HG03159 (cell line): Measurements from ENCODE around the gene AIFM3.

Source experiments
- ATAC-seq: cut with Tn5 transposase; IDR thresholded peaks from one replicate; pipeline ENCODE4 v1.9.1; 2021; ENCODE audit warnings: mild to moderate bottlenecking, moderate library complexity; ENCODE audit not compliant: unreplicated experiment

Gene AIFM3

GRCh38 chr22:20973634-20974286 lies 6.7 kb downstream of the AIFM3 start:
- ATAC-seq = no peak

- ATAC-seq = no peak
Measured at GRCh38 chr22:20974336-20974955, 7.4 kb downstream of the AIFM3 start.

- ATAC-seq = no peak
Measured at GRCh38 chr22:20975541-20976290, 8.7 kb downstream of the AIFM3 start.

GRCh38 chr22:20976291-20976877 lies 9.3 kb downstream of the AIFM3 start:
- no peak for ATAC-seq

- no peak for ATAC-seq
Measured at GRCh38 chr22:20977019-20977418, 10.0 kb downstream of the AIFM3 start.

- ATAC-seq = no peak
Measured at GRCh38 chr22:20977516-20978170, 10.6 kb downstream of the AIFM3 start.

- ATAC-seq = no peak
Measured at GRCh38 chr22:20978419-20978818, 11.4 kb downstream of the AIFM3 start.

GRCh38 chr22:20979243-20979809 lies 12.3 kb downstream of the AIFM3 start:
- no peak for ATAC-seq

GRCh38 chr22:20979940-20980453 lies 12.9 kb downstream of the AIFM3 start:
- ATAC-seq = no peak

- ATAC-seq = no peak
Measured at GRCh38 chr22:20980523-20980922, 13.5 kb downstream of the AIFM3 start.

- ATAC-seq = no peak
Measured at GRCh38 chr22:20980938-20981722, 14.1 kb downstream of the AIFM3 start.

GRCh38 chr22:20981787-20982562 lies 14.9 kb downstream of the AIFM3 start, which contains the start of gene LZTR1:
Gene LZTR1, plus strand, starts transcription at chr22:20982297. Its CDS starts 75 bp downstream, at chr22:20982372.
- peak; percentile 73 for ATAC-seq

- ATAC-seq = peak; percentile 8
Measured at GRCh38 chr22:20982563-20982882, 15.5 kb downstream of the AIFM3 start.

GRCh38 chr22:20983081-20983771 lies 16.2 kb downstream of the AIFM3 start:
- ATAC-seq = no peak

GRCh38 chr22:20985720-20986119 lies 18.7 kb downstream of the AIFM3 start:
- ATAC-seq = no peak

- ATAC-seq = no peak
Measured at GRCh38 chr22:20986365-20986764, 19.3 kb downstream of the AIFM3 start.

GRCh38 chr22:20987375-20987774 lies 20.3 kb downstream of the AIFM3 start:
- no peak for ATAC-seq

GRCh38 chr22:20988573-20989322 lies 21.7 kb downstream of the AIFM3 start:
- ATAC-seq = no peak
